HG02588 (cell line): Measurements from ENCODE around the gene MPND.
"Not testable (repeated sequence)": the region's sequence is repeated elsewhere in the genome, so short reads cannot be mapped to it uniquely, and the experiment has no call there.

Experiments
- ATAC-seq: cut with Tn5 transposase; IDR thresholded peaks from one replicate; pipeline ENCODE4 v1.9.1; 2021; ENCODE audit warnings: mild to moderate bottlenecking, moderate library complexity; ENCODE audit not compliant: unreplicated experiment

MPND gene

GRCh38 chr19:4346020-4346383, 2.6 kb downstream of the MPND start:
- no peak for ATAC-seq

- no peak for ATAC-seq
Observed at GRCh38 chr19:4347521-4347920, 4.2 kb downstream of the MPND start.

GRCh38 chr19:4349225-4349624, 5.9 kb downstream of the MPND start:
- ATAC-seq, result not testable (repeated sequence)

GRCh38 chr19:4350111-4350510, 6.7 kb downstream of the MPND start:
- no peak for ATAC-seq

- ATAC-seq, result no peak
Observed at GRCh38 chr19:4350726-4351125, 7.4 kb downstream of the MPND start.

GRCh38 chr19:4352701-4353121, 9.3 kb downstream of the MPND start:
- no peak for ATAC-seq

- ATAC-seq, result no peak
Observed at GRCh38 chr19:4354282-4354681, 10.9 kb downstream of the MPND start.

GRCh38 chr19:4354897-4355296, 11.5 kb downstream of the MPND start:
- no peak for ATAC-seq

GRCh38 chr19:4357095-4357797, 13.9 kb downstream of the MPND start:
- no peak for ATAC-seq

GRCh38 chr19:4357921-4358326, 14.6 kb downstream of the MPND start:
- no peak for ATAC-seq

GRCh38 chr19:4358709-4359626, 15.6 kb downstream of the MPND start:
- ATAC-seq, result no peak

- ATAC-seq, result no peak
Observed at GRCh38 chr19:4359627-4360000, 16.3 kb downstream of the MPND start.

- ATAC-seq, result no peak
Observed at GRCh38 chr19:4360081-4360569, 16.8 kb downstream of the MPND start.

- ATAC-seq, result no peak
Observed at GRCh38 chr19:4360641-4361151, 17.3 kb downstream of the MPND start.

GRCh38 chr19:4361152-4362046, 18.0 kb downstream of the MPND start:
- no peak for ATAC-seq

- ATAC-seq, result no peak
Observed at GRCh38 chr19:4362101-4362828, 18.9 kb downstream of the MPND start.

GRCh38 chr19:4362831-4363545, 19.6 kb downstream of the MPND start:
- ATAC-seq, result no peak

- no peak for ATAC-seq
Observed at GRCh38 chr19:4363571-4364304, 20.4 kb downstream of the MPND start.

- no peak for ATAC-seq
Observed at GRCh38 chr19:4365341-4365740, 22.0 kb downstream of the MPND start.
